HG03439 (cell line): ENCODE data around the gene SGMS1.

Experiments used
- ATAC-seq: cut with Tn5 transposase; IDR thresholded peaks from one replicate; pipeline ENCODE4 v1.9.1; 2021; ENCODE audit warnings: mild to moderate bottlenecking, moderate library complexity; ENCODE audit not compliant: unreplicated experiment

The SGMS1 gene

DNA sequence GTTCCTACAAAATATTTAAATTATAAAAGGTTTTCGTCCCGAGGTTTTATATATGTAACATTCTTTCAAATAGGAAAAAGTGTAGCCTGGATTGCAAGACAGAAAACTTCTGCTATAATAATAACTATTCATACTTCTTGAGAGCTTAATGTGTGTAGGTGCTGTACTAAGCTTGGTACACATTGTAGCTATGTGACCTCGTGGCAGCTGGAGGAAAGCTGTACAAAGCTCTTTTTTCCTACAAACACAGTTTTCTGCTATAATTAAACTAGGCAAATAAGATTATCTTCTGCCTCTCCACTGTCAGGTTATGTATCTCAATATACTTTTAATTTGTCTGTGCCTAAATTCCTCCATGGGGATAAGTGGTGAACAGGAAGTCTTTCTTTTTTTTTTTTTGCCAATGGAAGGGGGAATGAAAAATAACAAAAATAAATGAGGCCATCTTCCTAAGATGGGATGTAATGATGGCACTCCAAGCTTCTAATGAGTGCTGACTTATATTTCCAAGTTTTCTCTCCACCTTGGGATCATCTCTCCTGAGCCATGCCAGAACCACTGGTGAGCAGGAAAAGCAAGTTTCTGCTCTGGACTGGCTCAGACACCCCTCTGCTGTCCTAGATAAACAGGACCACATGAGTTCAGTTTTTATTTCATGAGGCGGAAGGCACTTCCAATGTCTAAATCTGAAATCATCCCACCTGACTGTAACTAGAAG is 9.9 kb downstream of the SGMS1 start:
- no peak for ATAC-seq

DNA sequence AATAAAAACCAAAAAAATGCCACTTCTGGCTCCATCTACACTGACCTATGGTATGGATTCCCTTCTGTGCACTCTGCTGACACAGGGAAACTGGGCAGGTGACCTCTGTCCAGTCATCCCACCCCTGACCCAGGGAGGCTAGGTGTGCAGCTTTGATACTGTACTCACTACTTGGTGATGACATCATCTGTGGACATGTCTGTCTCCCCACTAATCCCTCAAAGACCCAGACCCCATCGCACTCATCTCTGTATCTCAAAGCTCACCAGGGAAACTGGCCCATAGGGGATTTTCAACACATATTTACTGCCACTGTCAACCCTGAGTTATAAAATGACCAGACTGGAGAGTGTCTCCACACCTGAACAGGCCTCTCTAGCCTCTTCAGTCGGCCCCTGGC is 10.6 kb downstream of the SGMS1 start:
- ATAC-seq, result no peak

DNA sequence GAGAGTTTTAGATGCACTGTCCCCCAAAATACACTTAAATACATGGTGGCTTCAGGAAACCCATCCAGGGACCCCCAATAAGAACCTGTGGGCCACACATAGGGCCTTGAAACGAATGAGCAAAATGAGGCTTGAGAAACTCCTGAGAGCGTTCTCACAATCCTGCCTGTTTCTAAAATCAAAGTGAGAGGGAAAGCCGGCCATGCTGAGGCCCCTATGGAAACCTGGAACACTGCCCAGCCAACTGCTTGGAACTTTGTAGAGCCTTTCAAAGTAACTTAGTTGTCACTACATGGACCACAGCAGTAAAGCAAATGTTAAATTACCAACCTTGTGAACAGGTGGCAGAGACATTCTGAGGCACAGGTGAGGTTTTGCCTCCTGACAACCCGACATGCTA is 13.4 kb downstream of the SGMS1 start:
- no peak for ATAC-seq

DNA sequence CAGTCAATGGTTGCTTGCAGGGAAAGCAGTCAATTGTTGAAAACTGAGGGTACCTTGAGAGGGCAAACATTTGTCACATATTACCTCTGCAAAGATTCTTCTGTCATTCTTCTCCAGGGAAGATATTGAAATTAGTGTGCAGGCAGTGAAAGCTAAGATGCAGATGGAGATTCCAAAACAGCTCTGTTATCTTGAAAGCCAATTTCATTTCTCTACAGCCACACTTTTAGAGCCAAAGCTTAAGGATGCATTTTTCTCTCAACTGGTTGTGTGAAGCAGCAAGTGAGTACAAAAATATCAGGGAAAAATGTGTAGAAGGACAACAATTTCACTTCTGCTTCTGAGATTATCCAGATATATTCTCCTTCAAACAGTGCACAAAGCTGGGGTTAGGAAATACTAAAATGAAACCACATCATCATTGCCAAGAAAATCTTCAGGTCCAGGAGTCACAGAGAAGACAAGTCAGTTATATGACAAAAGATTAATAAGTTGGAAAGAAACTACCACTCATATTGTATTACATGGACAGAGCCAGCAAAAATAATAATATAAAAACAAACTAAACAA is 16.3 kb downstream of the SGMS1 start:
- ATAC-seq, result no peak

- ATAC-seq, result no peak
Measured at GRCh38 chr10:50605951-50606270, 17.8 kb downstream of the SGMS1 start.

- ATAC-seq, result peak; percentile 83
Measured at GRCh38 chr10:50605269-50605950, 18.3 kb downstream of the SGMS1 start.

- ATAC-seq, result no peak
Measured at GRCh38 chr10:50604809-50605208, 18.9 kb downstream of the SGMS1 start.

- peak; percentile 58 for ATAC-seq
Measured at GRCh38 chr10:50604049-50604640, 19.6 kb downstream of the SGMS1 start.

DNA sequence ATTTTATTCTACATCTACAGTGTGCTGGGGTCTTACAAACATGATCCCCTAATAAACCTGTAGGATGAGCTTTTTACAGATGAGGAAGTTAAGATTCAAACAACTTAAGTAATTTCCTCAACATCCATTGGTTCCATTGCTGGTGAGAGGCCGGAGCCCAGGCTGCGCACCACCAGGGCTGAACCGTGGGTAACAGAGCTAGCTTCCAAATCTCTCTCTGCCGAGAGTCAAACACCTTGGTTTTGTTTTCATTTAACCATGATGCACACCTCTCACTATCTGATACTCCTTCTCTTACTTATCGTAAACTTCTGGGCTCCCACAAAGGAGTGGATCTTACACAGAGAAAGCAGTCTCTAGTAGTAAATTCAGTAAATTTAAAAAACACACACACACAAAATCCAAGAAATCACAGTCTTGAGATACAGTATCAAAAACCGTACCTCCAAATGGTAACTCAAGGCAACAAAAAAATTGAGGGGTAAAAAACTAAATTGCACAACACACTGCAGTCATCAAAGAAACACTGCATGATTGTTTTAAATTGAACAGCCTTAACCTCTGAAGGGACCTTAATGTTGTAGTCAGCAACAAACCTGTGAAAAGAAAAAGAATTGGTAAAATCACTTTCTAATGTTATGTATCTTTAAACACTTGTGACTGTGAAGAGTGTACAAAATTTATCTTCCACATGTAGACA is 20.5 kb downstream of the SGMS1 start:
- no peak for ATAC-seq

- ATAC-seq, result no peak
Measured at GRCh38 chr10:50601974-50602373, 21.8 kb downstream of the SGMS1 start.

DNA sequence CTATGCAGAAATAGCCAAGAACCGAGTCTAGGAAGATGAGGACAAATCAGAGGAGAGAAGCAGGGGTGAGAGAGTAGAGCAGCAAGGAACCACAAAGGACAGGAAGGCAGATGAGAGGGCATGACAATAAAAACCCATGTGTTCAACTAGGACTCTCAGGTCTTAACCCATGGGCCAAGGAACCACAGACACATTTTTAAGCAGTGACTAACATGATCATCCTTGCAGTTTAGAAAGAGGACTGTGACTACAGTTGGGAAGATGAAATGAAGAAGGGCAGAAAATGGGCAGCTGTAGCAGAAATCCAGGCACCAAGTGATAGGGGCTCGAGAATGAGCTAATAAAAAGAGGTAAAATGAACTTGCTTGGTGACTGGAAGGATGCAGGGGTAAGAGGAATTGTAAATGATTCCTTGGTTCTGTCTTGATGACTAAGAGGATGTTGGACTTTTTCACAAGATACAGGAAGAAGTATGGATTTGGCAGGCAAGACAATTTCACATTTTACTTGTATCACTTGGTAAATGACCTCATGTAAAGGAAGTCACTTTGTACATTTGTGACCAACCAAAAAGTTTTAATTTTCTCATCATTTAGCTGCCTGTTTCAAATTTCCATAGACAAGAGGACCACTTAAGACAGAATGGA is 22.8 kb downstream of the SGMS1 start:
- no peak for ATAC-seq

DNA sequence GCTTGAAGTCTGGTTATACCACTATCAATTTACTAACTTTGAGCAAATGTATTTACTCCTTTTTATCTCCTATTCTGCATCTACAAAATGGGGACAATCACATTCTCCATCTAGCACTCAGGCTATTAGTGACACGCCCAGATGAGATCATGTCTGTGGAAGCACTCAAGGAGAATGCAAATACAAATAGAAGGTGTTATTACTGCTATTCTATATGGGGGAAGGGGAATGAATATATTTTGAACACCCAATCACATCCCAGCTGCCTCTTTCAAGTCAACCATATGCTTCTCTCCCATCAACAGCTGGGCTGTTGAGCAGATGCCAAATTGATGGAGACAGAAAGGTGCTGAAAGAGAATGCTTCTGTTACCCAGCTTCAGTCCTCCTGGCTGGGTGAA is 23.5 kb downstream of the SGMS1 start:
- ATAC-seq, result no peak

DNA sequence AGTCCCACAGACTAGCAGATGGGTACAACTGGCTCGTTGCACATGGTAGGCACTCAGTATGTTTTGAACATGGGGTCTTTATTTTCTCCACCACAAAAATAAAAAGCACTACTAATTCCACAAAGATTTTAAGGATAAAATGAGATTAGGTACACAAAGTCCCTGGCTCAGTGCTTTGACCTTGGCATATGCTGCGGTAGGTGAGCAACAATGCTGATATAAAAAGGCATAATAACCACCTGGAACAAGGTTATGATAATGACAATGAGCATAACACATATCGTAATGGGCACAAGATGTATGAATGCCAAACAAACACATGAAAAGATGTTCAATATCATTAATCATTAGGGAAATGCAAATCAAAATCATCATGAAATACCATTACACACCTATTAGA is 26.9 kb downstream of the SGMS1 start:
- no peak for ATAC-seq

DNA sequence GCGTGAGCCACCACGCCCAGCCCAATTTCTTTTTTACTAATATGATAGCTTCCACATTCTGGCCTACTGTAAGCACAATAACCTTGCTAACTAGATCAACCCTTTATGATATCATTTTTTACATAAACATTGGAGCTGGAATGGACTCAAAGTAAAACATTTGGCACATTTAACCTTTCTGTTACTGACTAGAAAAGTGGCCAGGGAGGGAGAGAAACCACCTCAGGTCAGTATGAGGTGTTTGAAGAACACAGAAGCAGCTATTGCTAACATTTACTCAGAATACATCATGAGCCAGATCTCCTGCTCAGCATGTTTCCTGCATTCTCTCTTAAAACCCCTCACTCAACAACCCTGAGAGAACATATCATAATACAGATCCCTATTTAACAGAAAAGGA is 27.3 kb downstream of the SGMS1 start:
- ATAC-seq, result no peak

GRCh38 chr10:50595785-50596184 is 28.0 kb downstream of the SGMS1 start:
- no peak for ATAC-seq

DNA sequence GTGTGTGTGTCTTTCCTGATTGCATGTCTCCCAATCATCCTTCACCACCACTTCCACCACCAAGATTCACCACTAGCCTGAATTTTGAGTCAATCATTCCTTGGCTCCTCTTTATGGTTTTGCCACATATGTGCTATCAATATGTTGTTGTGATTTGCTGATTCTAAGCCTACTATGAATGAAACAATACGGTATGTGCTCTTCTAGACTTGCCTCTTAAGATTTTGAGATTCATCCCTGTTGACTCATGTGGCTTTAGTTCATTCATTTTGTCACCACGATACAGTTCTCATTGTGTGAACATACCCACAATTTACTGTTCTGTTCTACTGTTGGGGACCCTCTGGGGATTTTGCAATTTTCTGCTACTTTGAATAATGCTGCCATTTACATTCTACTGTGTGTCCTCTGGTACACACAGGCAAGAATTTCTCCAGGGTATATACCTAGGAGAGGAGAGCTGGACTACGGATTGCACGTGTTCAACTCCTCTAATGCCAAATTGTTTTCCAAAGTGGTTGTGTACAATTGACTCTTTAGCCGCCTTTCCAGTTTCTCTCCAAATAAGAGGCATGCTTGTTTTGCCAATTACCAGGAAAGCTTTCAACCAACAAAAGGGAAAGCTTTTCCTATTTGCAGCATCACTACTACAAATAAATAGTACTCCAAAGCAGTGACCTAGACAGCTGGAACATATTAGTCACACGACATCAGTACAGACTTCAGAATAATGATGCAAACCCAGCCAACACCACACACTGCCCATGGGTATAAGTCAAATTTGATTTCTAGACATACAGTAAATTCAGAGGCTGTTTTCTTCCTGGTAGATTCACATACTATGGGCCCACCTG is 30.0 kb downstream of the SGMS1 start:
- no peak for ATAC-seq

DNA sequence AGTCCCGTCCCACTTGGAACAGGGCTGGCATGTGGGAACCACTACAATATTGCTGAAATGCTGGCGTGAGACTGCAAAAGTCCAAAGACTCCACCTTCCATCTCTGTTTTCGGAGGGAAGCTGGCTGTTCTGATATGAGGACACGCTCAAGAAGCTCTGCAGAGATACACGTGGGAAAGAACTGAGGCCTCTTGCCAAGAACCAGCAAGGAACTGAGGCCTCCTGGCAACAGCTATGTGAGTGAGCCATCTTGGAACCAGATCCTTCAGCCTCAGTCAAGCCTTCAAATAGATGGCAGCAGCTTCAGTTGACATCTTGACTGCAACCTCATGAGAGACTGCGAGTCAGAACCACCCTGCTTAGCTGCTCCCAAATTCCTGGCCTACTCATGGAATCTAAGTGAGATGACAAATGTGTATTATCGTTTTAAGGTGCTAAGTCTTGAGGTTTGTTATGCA is 30.8 kb downstream of the SGMS1 start:
- ATAC-seq, result no peak

- ATAC-seq, result no peak
Measured at GRCh38 chr10:50590935-50591334, 32.8 kb downstream of the SGMS1 start.

GRCh38 chr10:50586740-50587088 is 37.0 kb downstream of the SGMS1 start:
- ATAC-seq, result no peak
